Measurements from ENCODE around the gene SLC39A6. TPM values are rescaled to one million over a fixed set of nuclear protein-coding genes. Genes with fewer than 3 reads are reported as not detected.
"Not testable (repeated sequence)": the region's sequence is repeated elsewhere in the genome, so short reads cannot be mapped to it uniquely, and the experiment has no call there.

The SLC39A6 gene
- total RNA-seq, 1 donor from 2014 or later = 14.0 TPM

- no peak for DNase-seq (ENCODE audit: low read depth in 2 of 2)
These were observed 6.1 kb upstream of the SLC39A6 start for GRCh38 chr18:36135264-36135663.

- no peak for DNase-seq (ENCODE audit: low read depth in 2 of 2)
These were observed 3.6 kb upstream of the SLC39A6 start for GRCh38 chr18:36132756-36133155.

GRCh38 chr18:36131692-36132483 lies 2.7 kb upstream of the SLC39A6 start:
- DNase-seq (ENCODE audit: low read depth in 2 of 2) = no peak

- no peak for DNase-seq (ENCODE audit: low read depth in 2 of 2)
These were observed 1.9 kb upstream of the SLC39A6 start for GRCh38 chr18:36130883-36131653.

- peak in 1 of 2 donors; percentile 3 for DNase-seq (ENCODE audit: low read depth in 2 of 2)
These were observed 1.1 kb upstream of the SLC39A6 start for GRCh38 chr18:36130039-36130831.

- DNase-seq (ENCODE audit: low read depth in 2 of 2) = no peak
These were observed 237 bp downstream of the SLC39A6 start for GRCh38 chr18:36128907-36129299.

- DNase-seq (ENCODE audit: low read depth in 2 of 2) = peak in 1 of 2 donors; percentile 30
These were observed 640 bp downstream of the SLC39A6 start for GRCh38 chr18:36128530-36128870.

GRCh38 chr18:36127836-36128529 lies 1.2 kb downstream of the SLC39A6 start:
- peak in 1 of 2 donors; percentile 1 for DNase-seq (ENCODE audit: low read depth in 2 of 2)

GRCh38 chr18:36126668-36127067 lies 2.5 kb downstream of the SLC39A6 start:
- no peak for DNase-seq (ENCODE audit: low read depth in 2 of 2)

GRCh38 chr18:36124841-36125240 lies 4.3 kb downstream of the SLC39A6 start:
- no peak for DNase-seq (ENCODE audit: low read depth in 2 of 2)

GRCh38 chr18:36120297-36120696 lies 8.8 kb downstream of the SLC39A6 start:
- no peak for DNase-seq (ENCODE audit: low read depth in 2 of 2)

GRCh38 chr18:36116771-36117170 lies 12.4 kb downstream of the SLC39A6 start:
- DNase-seq (ENCODE audit: low read depth in 2 of 2) = not testable (repeated sequence)

- DNase-seq (ENCODE audit: low read depth in 2 of 2) = no peak
These were observed 14.4 kb downstream of the SLC39A6 start for GRCh38 chr18:36114738-36115137.

GRCh38 chr18:36114251-36114650 lies 14.9 kb downstream of the SLC39A6 start:
- no peak for DNase-seq (ENCODE audit: low read depth in 2 of 2)

GRCh38 chr18:36112302-36112701 lies 16.8 kb downstream of the SLC39A6 start:
- DNase-seq (ENCODE audit: low read depth in 2 of 2) = no peak

GRCh38 chr18:36109737-36110136 lies 19.4 kb downstream of the SLC39A6 start:
- no peak for DNase-seq (ENCODE audit: low read depth in 2 of 2)

- DNase-seq (ENCODE audit: low read depth in 2 of 2) = no peak
These were observed 20.5 kb downstream of the SLC39A6 start for GRCh38 chr18:36108601-36109000.

GRCh38 chr18:36108196-36108595 lies 20.9 kb downstream of the SLC39A6 start:
- DNase-seq (ENCODE audit: low read depth in 2 of 2) = no peak

- DNase-seq (ENCODE audit: low read depth in 2 of 2) = no peak
These were observed 21.7 kb downstream of the SLC39A6 start for GRCh38 chr18:36107477-36107876.

- no peak for DNase-seq (ENCODE audit: low read depth in 2 of 2)
These were observed 24.4 kb downstream of the SLC39A6 start for GRCh38 chr18:36104749-36105148.

GRCh38 chr18:36101943-36102342 lies 27.2 kb downstream of the SLC39A6 start:
- no peak for DNase-seq (ENCODE audit: low read depth in 2 of 2)

All from dermis microvascular lymphatic vessel endothelial cell (primary cell).